Stimulated activated CD4-positive, alpha-beta T cell treated with anti-CD3 and anti-CD28 coated beads, Interleukin-15, amount 100 ng/mL, for 48 hours (primary cell): Measurements from ENCODE around the gene FAM193B.

Source experiments
- DNase-seq, 2 donors: peaks; one replicate each; pipeline ENCODE4 v3.0.0-alpha.2; 2020; ENCODE audit warnings: low read depth in 2 of 2

Gene FAM193B

GRCh38 chr5:177470759-177471536, 83.4 kb downstream of the FAM193B start:
- no peak for DNase-seq
